Measurements from ENCODE around the gene PRKAR1B. TPM values are rescaled to one million over a fixed set of nuclear protein-coding genes. Genes with fewer than 3 reads are reported as not detected.

Gene PRKAR1B
- total and polyA plus RNA-seq, 8 donors = 16.3 to 43.5 (median 37.6) TPM

DNA sequence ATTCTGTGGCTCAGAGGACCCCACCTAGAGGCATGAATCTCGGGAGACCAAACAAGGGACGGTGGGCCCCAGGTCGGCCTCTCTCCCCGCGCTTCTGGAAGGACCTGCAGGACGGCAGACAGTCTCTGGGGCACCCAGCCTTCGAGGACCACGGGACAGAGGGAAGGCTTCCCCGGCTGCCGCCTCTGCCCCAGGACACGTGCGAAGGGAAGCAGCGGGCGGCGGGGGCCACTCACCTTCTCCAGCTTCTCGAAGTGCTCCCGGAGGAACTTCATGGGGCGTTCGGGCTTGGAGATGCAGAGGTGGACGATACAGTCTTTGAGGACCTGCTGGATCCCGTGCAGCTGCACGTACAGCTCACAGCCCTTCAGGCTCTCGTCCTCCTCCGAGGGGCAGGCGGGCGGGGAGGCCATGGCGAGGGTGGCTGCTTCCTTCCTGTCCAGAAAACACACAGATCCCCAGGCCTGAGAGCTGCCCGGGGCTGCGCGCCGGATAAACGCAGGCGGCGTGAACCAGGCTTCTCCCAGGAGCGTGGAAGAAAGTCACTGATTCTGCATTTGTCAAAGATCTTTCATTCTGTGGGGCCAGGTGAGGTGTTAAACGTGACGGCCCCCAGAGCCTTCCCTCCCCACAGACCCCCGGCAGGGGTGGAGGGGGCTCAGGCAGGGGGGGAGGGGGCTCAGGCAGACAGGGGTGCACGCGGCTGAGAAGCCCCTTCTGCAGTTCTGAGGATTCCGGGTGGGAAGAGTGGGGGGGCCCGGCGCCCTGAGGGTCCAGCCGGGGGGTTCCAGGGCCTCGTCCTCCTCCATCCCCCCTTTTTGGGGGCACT lies 15.8 kb downstream of the PRKAR1B start:
- Histone ChIP-seq H3K4me1 (no peaks in the 10 kb centered on the region), H3K4me3 (peak overlapping the region; percentile 25 to 40), H3K27ac (peak overlapping the region in 1 of 2 donors; percentile 63), H3K27me3 (peaks cover 0 to 29% of the 10 kb centered on the region in 2 donors), H3K9me3 (no peaks in the 10 kb centered on the region), H3K36me3 (no peaks in the 10 kb centered on the region)
- TF ChIP-seq, protein P1, sequence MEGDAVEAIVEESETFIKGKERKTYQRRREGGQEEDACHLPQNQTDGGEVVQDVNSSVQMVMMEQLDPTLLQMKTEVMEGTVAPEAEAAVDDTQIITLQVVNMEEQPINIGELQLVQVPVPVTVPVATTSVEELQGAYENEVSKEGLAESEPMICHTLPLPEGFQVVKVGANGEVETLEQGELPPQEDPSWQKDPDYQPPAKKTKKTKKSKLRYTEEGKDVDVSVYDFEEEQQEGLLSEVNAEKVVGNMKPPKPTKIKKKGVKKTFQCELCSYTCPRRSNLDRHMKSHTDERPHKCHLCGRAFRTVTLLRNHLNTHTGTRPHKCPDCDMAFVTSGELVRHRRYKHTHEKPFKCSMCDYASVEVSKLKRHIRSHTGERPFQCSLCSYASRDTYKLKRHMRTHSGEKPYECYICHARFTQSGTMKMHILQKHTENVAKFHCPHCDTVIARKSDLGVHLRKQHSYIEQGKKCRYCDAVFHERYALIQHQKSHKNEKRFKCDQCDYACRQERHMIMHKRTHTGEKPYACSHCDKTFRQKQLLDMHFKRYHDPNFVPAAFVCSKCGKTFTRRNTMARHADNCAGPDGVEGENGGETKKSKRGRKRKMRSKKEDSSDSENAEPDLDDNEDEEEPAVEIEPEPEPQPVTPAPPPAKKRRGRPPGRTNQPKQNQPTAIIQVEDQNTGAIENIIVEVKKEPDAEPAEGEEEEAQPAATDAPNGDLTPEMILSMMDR (IDR thresholded peaks at IDR 0.05) = no peak
- intact Hi-C loops (cut with DNase I) = no loop called here
- DNase-seq (peak in 1 of 4 donors; percentile 29), ATAC-seq (peak; percentile 25)

GRCh38 chr7:710161-710560 lies 16.9 kb downstream of the PRKAR1B start:
- no peak overlapping the region for H3K4me3 ChIP-seq
- H3K27ac ChIP-seq = no peak overlapping the region
- DNase-seq (peak in 1 of 4 donors; percentile 19), ATAC-seq (no peak)
- intact Hi-C loops (cut with DNase I) = no loop called here
- H3K4me1 ChIP-seq = peaks cover 0 to 3% of the 10 kb centered on the region in 2 donors
- H3K9me3 ChIP-seq = no peaks in the 10 kb centered on the region
- peaks cover 0 to 29% of the 10 kb centered on the region in 2 donors for H3K27me3 ChIP-seq
- H3K36me3 ChIP-seq = no peaks in the 10 kb centered on the region
- TF ChIP-seq, protein P1 (IDR thresholded peaks at IDR 0.05) = no peak

DNA sequence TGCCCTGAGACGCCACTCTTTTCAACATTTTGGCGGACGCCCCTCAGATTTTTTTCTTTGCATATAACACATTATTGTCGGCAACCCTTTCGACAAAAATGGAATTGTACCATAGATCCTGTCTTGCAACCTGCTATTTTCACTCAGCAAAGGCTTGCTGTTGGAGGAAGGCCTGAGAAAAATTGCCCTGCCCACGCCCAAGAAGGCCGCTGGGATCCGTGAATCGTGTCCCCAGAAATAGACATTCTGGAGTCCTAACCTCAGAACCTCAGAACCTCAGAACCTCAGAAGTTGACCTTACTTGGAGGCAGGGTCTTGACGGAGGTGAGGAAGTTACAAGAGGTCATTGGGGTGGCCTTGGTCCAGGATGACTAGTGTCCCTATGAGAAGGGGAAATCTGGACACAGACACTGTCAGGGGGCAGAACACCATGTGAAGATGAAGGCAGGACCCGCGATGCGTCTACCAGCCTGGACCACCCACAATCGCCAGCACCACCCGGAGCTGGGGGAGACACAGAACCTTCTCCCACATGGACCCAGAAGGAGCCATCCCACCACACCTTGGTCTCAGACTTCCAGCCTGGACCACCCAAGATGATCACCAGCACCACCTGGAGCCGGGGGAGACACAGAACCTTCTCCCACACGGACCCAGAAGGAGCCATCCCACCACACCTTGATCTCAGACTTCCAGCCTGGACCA lies 19.6 kb downstream of the PRKAR1B start:
- intact Hi-C loops (cut with DNase I) = no loop called here
- Histone ChIP-seq H3K27me3 (peaks cover 0 to 16% of the 10 kb centered on the region in 2 donors), H3K27ac (peak overlapping the region in 1 of 2 donors; percentile 33), H3K36me3 (no peaks in the 10 kb centered on the region), H3K4me1 (peaks cover 0 to 3% of the 10 kb centered on the region in 2 donors), H3K9me3 (peaks cover 0 to 12% of the 10 kb centered on the region in 2 donors), H3K4me3 (no peak overlapping the region)
- no peak for ATAC-seq
- TF ChIP-seq, protein P1 (IDR thresholded peaks at IDR 0.05) = no peak
- DNase-seq = no peak

- ATAC-seq (peak; percentile 83), DNase-seq (peak in 1 of 4 donors; percentile 58)
- intact Hi-C loops (cut with DNase I) = no loop called here
- peaks cover 0 to 12% of the 10 kb centered on the region in 2 donors for H3K9me3 ChIP-seq
- H3K27me3 ChIP-seq = peaks cover 0 to 9% of the 10 kb centered on the region in 2 donors
- peaks cover 0 to 3% of the 10 kb centered on the region in 2 donors for H3K4me1 ChIP-seq
- TF ChIP-seq, protein P1 (IDR thresholded peaks at IDR 0.05) = no peak
- H3K4me3 ChIP-seq = no peak overlapping the region
- H3K27ac ChIP-seq = peak overlapping the region in 1 of 2 donors; percentile 33
- no peaks in the 10 kb centered on the region for H3K36me3 ChIP-seq
Observed at GRCh38 chr7:706721-707120, 20.4 kb downstream of the PRKAR1B start.

GRCh38 chr7:703049-703448 lies 24.0 kb downstream of the PRKAR1B start:
- peaks cover 0 to 3% of the 10 kb centered on the region in 2 donors for H3K4me1 ChIP-seq
- intact Hi-C loops (cut with DNase I) = no loop called here
- H3K36me3 ChIP-seq = no peaks in the 10 kb centered on the region
- no peaks in the 10 kb centered on the region for H3K27me3 ChIP-seq
- no peak overlapping the region for H3K4me3 ChIP-seq
- no peak overlapping the region for H3K27ac ChIP-seq
- H3K9me3 ChIP-seq = peaks cover 0 to 12% of the 10 kb centered on the region in 2 donors
- DNase-seq (no peak), ATAC-seq (no peak)
- TF ChIP-seq, protein P1 (IDR thresholded peaks at IDR 0.05) = no peak
